Measurements from ENCODE around the gene ADGRL3.

ADGRL3 gene

GRCh38 chr4:61520681-61521160, 320.6 kb downstream of the ADGRL3 start:
- ATAC-seq: no peak
- TF ChIP-seq ZNF565 (CRISPR knock-in tag; conservative IDR thresholded peaks at IDR 0.05; ENCODE audit: low read depth) (no peak), RARB (CRISPR knock-in tag; IDR thresholded peaks at IDR 0.05) (no peak), OSR1 (CRISPR knock-in tag; IDR thresholded peaks at IDR 0.05) (no peak), ESRRG (CRISPR knock-in tag; IDR thresholded peaks at IDR 0.05) (no peak), ZNF70 (CRISPR knock-in tag; IDR thresholded peaks at IDR 0.05) (no peak), ZFP3 (CRISPR knock-in tag; IDR thresholded peaks at IDR 0.05) (no peak), ZNF8 (CRISPR knock-in tag; IDR thresholded peaks at IDR 0.05) (no peak), GLIS3 (CRISPR knock-in tag; IDR thresholded peaks at IDR 0.05) (no peak), ZC3H10 (CRISPR knock-in tag; IDR thresholded peaks at IDR 0.05) (no peak), SNAI2 (CRISPR knock-in tag; IDR thresholded peaks at IDR 0.05) (no peak), PATZ1 (CRISPR knock-in tag; IDR thresholded peaks at IDR 0.05; ENCODE audit: borderline replicate concordance) (no peak), ISL1 (CRISPR knock-in tag; IDR thresholded peaks at IDR 0.05) (no peak), TOX (CRISPR knock-in tag; IDR thresholded peaks at IDR 0.05; ENCODE audit: borderline replicate concordance) (no peak), CSRNP3 (CRISPR knock-in tag; IDR thresholded peaks at IDR 0.05) (no peak), BACH2 (CRISPR knock-in tag; IDR thresholded peaks at IDR 0.05; ENCODE audit: borderline replicate concordance) (no peak)
- TF ChIP-seq, protein P1, sequence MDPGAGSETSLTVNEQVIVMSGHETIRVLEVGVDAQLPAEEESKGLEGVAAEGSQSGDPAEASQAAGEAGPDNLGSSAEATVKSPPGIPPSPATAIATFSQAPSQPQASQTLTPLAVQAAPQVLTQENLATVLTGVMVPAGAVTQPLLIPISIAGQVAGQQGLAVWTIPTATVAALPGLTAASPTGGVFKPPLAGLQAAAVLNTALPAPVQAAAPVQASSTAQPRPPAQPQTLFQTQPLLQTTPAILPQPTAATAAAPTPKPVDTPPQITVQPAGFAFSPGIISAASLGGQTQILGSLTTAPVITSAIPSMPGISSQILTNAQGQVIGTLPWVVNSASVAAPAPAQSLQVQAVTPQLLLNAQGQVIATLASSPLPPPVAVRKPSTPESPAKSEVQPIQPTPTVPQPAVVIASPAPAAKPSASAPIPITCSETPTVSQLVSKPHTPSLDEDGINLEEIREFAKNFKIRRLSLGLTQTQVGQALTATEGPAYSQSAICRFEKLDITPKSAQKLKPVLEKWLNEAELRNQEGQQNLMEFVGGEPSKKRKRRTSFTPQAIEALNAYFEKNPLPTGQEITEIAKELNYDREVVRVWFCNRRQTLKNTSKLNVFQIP (CRISPR knock-in tag; IDR thresholded peaks at IDR 0.05; ENCODE audit: borderline replicate concordance, low read depth): no peak

GRCh38 chr4:61521451-61521850, 321.3 kb downstream of the ADGRL3 start:
- TF ChIP-seq, protein P1 (CRISPR knock-in tag; IDR thresholded peaks at IDR 0.05; ENCODE audit: borderline replicate concordance, low read depth): no peak
- no peak for TF ChIP-seq RARB (CRISPR knock-in tag; IDR thresholded peaks at IDR 0.05)
- TF ChIP-seq TSHZ2 (CRISPR knock-in tag; IDR thresholded peaks at IDR 0.05): no peak
- TF ChIP-seq ZNF8 (CRISPR knock-in tag; IDR thresholded peaks at IDR 0.05): no peak
- no peak for TF ChIP-seq PATZ1 (CRISPR knock-in tag; IDR thresholded peaks at IDR 0.05; ENCODE audit: borderline replicate concordance)
- TF ChIP-seq CSDC2 (CRISPR knock-in tag; IDR thresholded peaks at IDR 0.05): no peak
- no peak for ATAC-seq

GRCh38 chr4:61522312-61522711, 322.2 kb downstream of the ADGRL3 start:
- ATAC-seq: no peak
- TF ChIP-seq CSDC2 (CRISPR knock-in tag; IDR thresholded peaks at IDR 0.05) (no peak), TCF4 (CRISPR knock-in tag; IDR thresholded peaks at IDR 0.05; ENCODE audit: borderline replicate concordance) (no peak), TSHZ2 (CRISPR knock-in tag; IDR thresholded peaks at IDR 0.05) (no peak), PATZ1 (CRISPR knock-in tag; IDR thresholded peaks at IDR 0.05; ENCODE audit: borderline replicate concordance) (no peak), CSRNP3 (CRISPR knock-in tag; IDR thresholded peaks at IDR 0.05) (no peak), ISL1 (CRISPR knock-in tag; IDR thresholded peaks at IDR 0.05) (no peak)
